ENCODE measurements around the gene STAC3. TPM values are rescaled to one million over a fixed set of nuclear protein-coding genes. Genes with fewer than 3 reads are reported as not detected.

The STAC3 gene
- total RNA-seq, 2 donors from 2014 or later: 0.27 to 0.56 TPM

DNA sequence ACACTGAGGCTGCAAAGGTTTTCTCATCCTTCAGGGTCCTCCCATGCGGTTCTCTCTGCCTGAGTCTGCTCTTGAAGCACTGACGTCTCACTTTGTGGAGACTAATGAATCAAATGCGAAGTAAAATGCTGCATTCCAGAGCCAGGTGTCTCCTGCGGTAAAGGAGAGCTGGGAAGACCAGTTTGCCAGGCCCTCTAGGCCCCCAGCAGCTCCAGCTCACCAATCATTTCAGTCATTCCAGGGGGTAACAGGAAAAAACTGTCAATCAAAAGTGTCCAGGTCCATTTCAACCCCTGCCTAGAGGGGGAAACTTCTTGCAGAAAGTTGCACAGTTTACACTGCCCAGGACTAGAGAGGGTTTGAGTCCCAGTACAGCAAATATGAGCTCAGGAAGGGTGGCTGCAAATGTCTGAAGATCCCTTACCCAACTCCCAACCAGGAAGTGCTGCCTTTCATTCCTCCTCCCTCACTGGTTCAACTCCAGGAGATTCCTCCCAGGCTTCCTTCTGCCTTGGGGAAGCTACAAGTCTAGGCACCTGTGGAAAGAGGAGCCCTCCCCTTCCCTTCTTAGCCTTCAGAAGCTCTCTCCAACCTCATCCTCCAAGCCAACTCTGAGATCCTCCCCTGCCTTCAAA, 37.1 kb downstream of the STAC3 start:
- DNase-seq (ENCODE audit: low spot score) (no peak), ATAC-seq (ENCODE audit: insufficient number of reproducible peaks, low FRiP score, low read depth) (no peak)
- Histone ChIP-seq H3K4me1 (ENCODE audit: control insufficient read depth in 1 of 2, low read depth in 2 of 2) (peaks cover 20 to 59% of the 10 kb centered on the region in 2 donors), H3K27me3 (replicated peaks; ENCODE audit: insufficient read depth) (peaks cover 3% of the 10 kb centered on the region), H3K4me3 (no peak overlapping the region), H3K27ac (no peak overlapping the region), H3K9me3 (no peaks in the 10 kb centered on the region), H3K36me3 (peaks cover 30% of the 10 kb centered on the region)
- TF ChIP-seq, protein P1, sequence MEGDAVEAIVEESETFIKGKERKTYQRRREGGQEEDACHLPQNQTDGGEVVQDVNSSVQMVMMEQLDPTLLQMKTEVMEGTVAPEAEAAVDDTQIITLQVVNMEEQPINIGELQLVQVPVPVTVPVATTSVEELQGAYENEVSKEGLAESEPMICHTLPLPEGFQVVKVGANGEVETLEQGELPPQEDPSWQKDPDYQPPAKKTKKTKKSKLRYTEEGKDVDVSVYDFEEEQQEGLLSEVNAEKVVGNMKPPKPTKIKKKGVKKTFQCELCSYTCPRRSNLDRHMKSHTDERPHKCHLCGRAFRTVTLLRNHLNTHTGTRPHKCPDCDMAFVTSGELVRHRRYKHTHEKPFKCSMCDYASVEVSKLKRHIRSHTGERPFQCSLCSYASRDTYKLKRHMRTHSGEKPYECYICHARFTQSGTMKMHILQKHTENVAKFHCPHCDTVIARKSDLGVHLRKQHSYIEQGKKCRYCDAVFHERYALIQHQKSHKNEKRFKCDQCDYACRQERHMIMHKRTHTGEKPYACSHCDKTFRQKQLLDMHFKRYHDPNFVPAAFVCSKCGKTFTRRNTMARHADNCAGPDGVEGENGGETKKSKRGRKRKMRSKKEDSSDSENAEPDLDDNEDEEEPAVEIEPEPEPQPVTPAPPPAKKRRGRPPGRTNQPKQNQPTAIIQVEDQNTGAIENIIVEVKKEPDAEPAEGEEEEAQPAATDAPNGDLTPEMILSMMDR (IDR thresholded peaks at IDR 0.05): no peak

- peaks cover 20 to 66% of the 10 kb centered on the region in 2 donors for H3K4me1 ChIP-seq (ENCODE audit: control insufficient read depth in 1 of 2, low read depth in 2 of 2)
- peaks cover 37% of the 10 kb centered on the region for H3K36me3 ChIP-seq
These were observed 37.8 kb downstream of the STAC3 start for GRCh38 chr12:57213058-57213715.

DNA sequence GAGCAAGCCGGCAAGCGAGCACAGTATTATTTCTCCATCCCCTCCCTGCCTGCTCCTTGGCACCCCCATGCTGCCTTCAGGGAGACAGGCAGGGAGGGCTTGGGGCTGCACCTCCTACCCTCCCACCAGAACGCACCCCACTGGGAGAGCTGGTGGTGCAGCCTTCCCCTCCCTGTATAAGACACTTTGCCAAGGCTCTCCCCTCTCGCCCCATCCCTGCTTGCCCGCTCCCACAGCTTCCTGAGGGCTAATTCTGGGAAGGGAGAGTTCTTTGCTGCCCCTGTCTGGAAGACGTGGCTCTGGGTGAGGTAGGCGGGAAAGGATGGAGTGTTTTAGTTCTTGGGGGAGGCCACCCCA, 38.3 kb downstream of the STAC3 start:
- Histone ChIP-seq H3K27me3 (replicated peaks; ENCODE audit: insufficient read depth) (no peaks in the 10 kb centered on the region), H3K36me3 (peaks cover 42% of the 10 kb centered on the region), H3K27ac (peak overlapping the region; percentile 59 to 71), H3K4me3 (no peak overlapping the region), H3K9me3 (no peaks in the 10 kb centered on the region), H3K4me1 (ENCODE audit: control insufficient read depth in 1 of 2, low read depth in 2 of 2) (peaks cover 20 to 68% of the 10 kb centered on the region in 2 donors)
- TF ChIP-seq, protein P1 (IDR thresholded peaks at IDR 0.05): no peak
- ATAC-seq (ENCODE audit: insufficient number of reproducible peaks, low FRiP score, low read depth): no peak
- no peak for DNase-seq (ENCODE audit: low spot score)

More at GRCh38 chr12:57213058-57213715, 37.8 kb downstream of the STAC3 start:
- DNase-seq (ENCODE audit: low spot score): peak; percentile 81
- peak overlapping the region; percentile 59 to 71 for H3K27ac ChIP-seq
- no peaks in the 10 kb centered on the region for H3K27me3 ChIP-seq (replicated peaks; ENCODE audit: insufficient read depth)
- no peaks in the 10 kb centered on the region for H3K9me3 ChIP-seq
- TF ChIP-seq, protein P1 (IDR thresholded peaks at IDR 0.05): peak; percentile 89
- ATAC-seq (ENCODE audit: insufficient number of reproducible peaks, low FRiP score, low read depth): peak; percentile 63
- no peak overlapping the region for H3K4me3 ChIP-seq

- Histone ChIP-seq H3K4me3 (no peak overlapping the region), H3K36me3 (peaks cover 47% of the 10 kb centered on the region), H3K9me3 (no peaks in the 10 kb centered on the region), H3K27me3 (replicated peaks; ENCODE audit: insufficient read depth) (no peaks in the 10 kb centered on the region), H3K27ac (peak overlapping the region; percentile 59 to 71), H3K4me1 (ENCODE audit: control insufficient read depth in 1 of 2, low read depth in 2 of 2) (peaks cover 18 to 62% of the 10 kb centered on the region in 2 donors)
- no peak for ATAC-seq (ENCODE audit: insufficient number of reproducible peaks, low FRiP score, low read depth)
- no peak for DNase-seq (ENCODE audit: low spot score)
- TF ChIP-seq, protein P1 (IDR thresholded peaks at IDR 0.05): no peak
These were observed 38.9 kb downstream of the STAC3 start for GRCh38 chr12:57211791-57212700.
